SK-N-SH (cell line): ENCODE results near the gene FBXO47.
"Not testable (repeated sequence)": the region's sequence is repeated elsewhere in the genome, so short reads cannot be mapped to it uniquely, and the experiment has no call there.

Experiments
- EP300 ChIP-seq, 2 experiments: IDR thresholded peaks; 2 replicates each; pipeline versions ENCODE4 v1.4.0 to v1.6.1; 2012; ENCODE audit warnings: borderline replicate concordance in 1 of 2, low read depth in 1 of 2, low read length in 1 of 2
- EZH2phosphoT487 ChIP-seq: fragments of 200-600 bp; sonication (generic); IDR thresholded peaks from 2 replicates; pipeline ENCODE4 v1.6.1; 2017; ENCODE audit warnings: low read depth, mixed run types, mild to moderate bottlenecking, antibody characterized with exemption, moderate library complexity, borderline replicate concordance
- NFIC ChIP-seq: IDR thresholded peaks from 2 replicates; pipeline ENCODE4 v1.4.0; 2012; ENCODE audit warnings: borderline replicate concordance
- RFX5 ChIP-seq: IDR thresholded peaks from 2 replicates; pipeline ENCODE4 v1.6.1; 2012; ENCODE audit warnings: mild to moderate bottlenecking, improper control_type of control experiment, low read length
- SIN3A ChIP-seq: IDR thresholded peaks from 2 replicates; pipeline ENCODE4 v1.6.1; 2012; ENCODE audit warnings: low read depth, mild to moderate bottlenecking, low read length, moderate library complexity, borderline replicate concordance
- SMC3 ChIP-seq: IDR thresholded peaks from 2 replicates; pipeline ENCODE4 v1.6.1; 2012; ENCODE audit warnings: low read depth, low read length, improper control_type of control experiment
- TAF1 ChIP-seq: IDR thresholded peaks from 2 replicates; pipeline ENCODE4 v1.6.1; 2012; ENCODE audit warnings: low read depth, mild to moderate bottlenecking, low read length, moderate library complexity, borderline replicate concordance
- TCF12 ChIP-seq: IDR thresholded peaks from 2 replicates; pipeline ENCODE4 v1.4.0; 2012
- TEAD4 ChIP-seq: IDR thresholded peaks from 2 replicates; pipeline ENCODE4 v1.4.0; 2012; ENCODE audit warnings: mild to moderate bottlenecking, borderline replicate concordance; ENCODE audit not compliant: insufficient read depth
- TF ChIP-seq, protein P1 (sequence below): fragments of 200-600 bp; sonication (generic); IDR thresholded peaks from 2 replicates; pipeline ENCODE4 v1.6.1; 2017; ENCODE audit warnings: antibody characterized with exemption, mild to moderate bottlenecking, moderate library complexity
- TF ChIP-seq, protein P2 (sequence below): IDR thresholded peaks from 2 replicates; pipeline ENCODE4 v1.4.0; 2012; ENCODE audit warnings: low read depth, borderline replicate concordance

DNA sequence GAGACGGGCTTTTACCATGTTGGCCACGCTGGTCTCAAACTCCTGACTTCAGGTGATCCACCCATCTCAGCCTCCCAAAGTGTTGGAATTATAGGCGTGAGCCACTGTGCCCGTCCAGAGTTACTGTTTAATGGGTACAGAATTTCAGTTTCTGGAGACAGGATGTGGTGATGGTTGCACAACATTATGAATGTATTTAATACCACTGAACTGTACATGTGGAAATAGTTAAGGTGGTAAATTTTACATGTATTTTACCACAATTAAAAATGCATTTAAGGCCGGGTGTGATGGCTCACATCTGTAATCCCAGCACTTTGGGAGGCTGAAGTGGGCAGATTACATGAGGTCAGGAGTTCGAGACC lies 9.0 kb upstream of the FBXO47 start:
- not testable (repeated sequence) for TF ChIP-seq SMC3; SIN3A; TEAD4; EP300 (IDR thresholded peaks at IDR 0.05; ENCODE audit: borderline replicate concordance in 1 of 2, low read depth in 1 of 2, low read length in 1 of 2); TAF1; RFX5; NFIC; TCF12; EZH2phosphoT487
- TF ChIP-seq, protein P1, sequence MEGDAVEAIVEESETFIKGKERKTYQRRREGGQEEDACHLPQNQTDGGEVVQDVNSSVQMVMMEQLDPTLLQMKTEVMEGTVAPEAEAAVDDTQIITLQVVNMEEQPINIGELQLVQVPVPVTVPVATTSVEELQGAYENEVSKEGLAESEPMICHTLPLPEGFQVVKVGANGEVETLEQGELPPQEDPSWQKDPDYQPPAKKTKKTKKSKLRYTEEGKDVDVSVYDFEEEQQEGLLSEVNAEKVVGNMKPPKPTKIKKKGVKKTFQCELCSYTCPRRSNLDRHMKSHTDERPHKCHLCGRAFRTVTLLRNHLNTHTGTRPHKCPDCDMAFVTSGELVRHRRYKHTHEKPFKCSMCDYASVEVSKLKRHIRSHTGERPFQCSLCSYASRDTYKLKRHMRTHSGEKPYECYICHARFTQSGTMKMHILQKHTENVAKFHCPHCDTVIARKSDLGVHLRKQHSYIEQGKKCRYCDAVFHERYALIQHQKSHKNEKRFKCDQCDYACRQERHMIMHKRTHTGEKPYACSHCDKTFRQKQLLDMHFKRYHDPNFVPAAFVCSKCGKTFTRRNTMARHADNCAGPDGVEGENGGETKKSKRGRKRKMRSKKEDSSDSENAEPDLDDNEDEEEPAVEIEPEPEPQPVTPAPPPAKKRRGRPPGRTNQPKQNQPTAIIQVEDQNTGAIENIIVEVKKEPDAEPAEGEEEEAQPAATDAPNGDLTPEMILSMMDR: not testable (repeated sequence)
- TF ChIP-seq, protein P2, sequence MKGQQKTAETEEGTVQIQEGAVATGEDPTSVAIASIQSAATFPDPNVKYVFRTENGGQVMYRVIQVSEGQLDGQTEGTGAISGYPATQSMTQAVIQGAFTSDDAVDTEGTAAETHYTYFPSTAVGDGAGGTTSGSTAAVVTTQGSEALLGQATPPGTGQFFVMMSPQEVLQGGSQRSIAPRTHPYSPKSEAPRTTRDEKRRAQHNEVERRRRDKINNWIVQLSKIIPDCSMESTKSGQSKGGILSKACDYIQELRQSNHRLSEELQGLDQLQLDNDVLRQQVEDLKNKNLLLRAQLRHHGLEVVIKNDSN: not testable (repeated sequence)
